ENCODE results near the gene C1orf159.
"Not testable (repeated sequence)": the region's sequence is repeated elsewhere in the genome, so short reads cannot be mapped to it uniquely, and the experiment has no call there.

Gene C1orf159

GRCh38 chr1:1079408-1080121 is 36.3 kb downstream of the C1orf159 start:
- DNase-seq: peak; percentile 34

GRCh38 chr1:1077396-1077795 is 38.5 kb downstream of the C1orf159 start:
- DNase-seq: not testable (repeated sequence)

GRCh38 chr1:1075148-1075935 is 40.5 kb downstream of the C1orf159 start:
- no peak for DNase-seq

- no peak for DNase-seq
These were observed 41.2 kb downstream of the C1orf159 start for GRCh38 chr1:1074631-1075147.

GRCh38 chr1:1073743-1074587 is 41.9 kb downstream of the C1orf159 start, which contains the start of gene RNF223:
Gene RNF223, minus strand, starts transcription at chr1:1074306. Its CDS starts 1,740 bp downstream, at chr1:1072566.
- DNase-seq: no peak

- no peak for DNase-seq
These were observed 42.8 kb downstream of the C1orf159 start for GRCh38 chr1:1072849-1073742.

- no peak for DNase-seq
These were observed 43.5 kb downstream of the C1orf159 start for GRCh38 chr1:1072299-1072848.

GRCh38 chr1:1071486-1072298 is 44.2 kb downstream of the C1orf159 start:
- DNase-seq: no peak

GRCh38 chr1:1069711-1070676 is 45.9 kb downstream of the C1orf159 start:
- DNase-seq: no peak

GRCh38 chr1:1069056-1069710 is 46.7 kb downstream of the C1orf159 start:
- DNase-seq: peak; percentile 69

GRCh38 chr1:1068517-1069055 is 47.3 kb downstream of the C1orf159 start:
- DNase-seq: peak; percentile 55

GRCh38 chr1:1067860-1068516 is 47.9 kb downstream of the C1orf159 start:
- DNase-seq: no peak

GRCh38 chr1:1067284-1067859 is 48.5 kb downstream of the C1orf159 start:
- no peak for DNase-seq

- DNase-seq: no peak
These were observed 49.2 kb downstream of the C1orf159 start for GRCh38 chr1:1066403-1067283.

GRCh38 chr1:1065940-1066304 is 50.0 kb downstream of the C1orf159 start:
- not testable (repeated sequence) for DNase-seq

GRCh38 chr1:1065265-1065939 is 50.5 kb downstream of the C1orf159 start:
- DNase-seq: no peak

All from NCI-H1105 treated with DMSO at 0.1 percent for 48 hours (cell line).